ENCODE data around the gene PRKAR2A.
"Not testable (repeated sequence)": the region's sequence is repeated elsewhere in the genome, so short reads cannot be mapped to it uniquely, and the experiment has no call there.

GRCh38 chr3:48829525-48829924 is 18.1 kb downstream of the PRKAR2A start:
- TF ChIP-seq CTCF (IDR thresholded peaks at IDR 0.05; ENCODE audit: low read depth, low read length); POLR2A (IDR thresholded peaks at IDR 0.05; ENCODE audit: extremely low read depth, insufficient read length); MAX (IDR thresholded peaks at IDR 0.05; ENCODE audit: low read depth, low read length); MYC (IDR thresholded peaks at IDR 0.05; ENCODE audit: low read depth, low read length): not testable (repeated sequence)
